ENCODE results near the gene GNA12. TPM values are rescaled to one million over a fixed set of nuclear protein-coding genes. Genes with fewer than 3 reads are reported as not detected.

Gene GNA12
- total RNA-seq, 1 experiment from 2014 or later = 35.5 TPM

- POLR2A ChIA-PET (ENCODE audit: low non-redundant PET) = no interaction called here
- H3K4me3 ChIP-seq (ENCODE audit: low read depth, low read length, poor library complexity, severe bottlenecking) = no peak overlapping the region
- no peaks in the 10 kb centered on the region for H3K36me3 ChIP-seq (ENCODE audit: insufficient read depth, low read length, poor library complexity, severe bottlenecking)
- no peak overlapping the region for H3K27ac ChIP-seq (ENCODE audit: low read depth, low read length, poor library complexity, severe bottlenecking)
- no peaks in the 10 kb centered on the region for H3K9me3 ChIP-seq (ENCODE audit: low read depth, low read length, poor library complexity, severe bottlenecking)
- no TSS peak for BruUV-seq (replicated peaks)
- no peak for TF ChIP-seq EZH2 (IDR thresholded peaks at IDR 0.05; ENCODE audit: borderline replicate concordance, low read depth, low read length, poor library complexity, severe bottlenecking)
- TF ChIP-seq CTCF (conservative IDR thresholded peaks at IDR 0.05; ENCODE audit: low read depth, low read length) = no peak
- H3K4me1 ChIP-seq (ENCODE audit: insufficient read depth, low read length, poor library complexity, severe bottlenecking) = peaks cover 9% of the 10 kb centered on the region
- no peak for DNase-seq (ENCODE audit: low spot score)
- no peaks in the 10 kb centered on the region for H3K27me3 ChIP-seq (replicated peaks; ENCODE audit: insufficient read depth, low read depth, low read length, poor library complexity)
- CTCF ChIA-PET = no interaction called here
- intact Hi-C loops (cut with micrococcal nuclease; ENCODE audit: unreplicated experiment) = loop anchor here (5.0 to 10.0 kb wide), 2 partner anchors 1037 to 1774 kb away; no protein-coding TSS in a partner anchor
These were observed 16.6 kb upstream of the GNA12 start for GRCh38 chr7:2860627-2861133.

GRCh38 chr7:2859952-2860351 is 15.8 kb upstream of the GNA12 start:
- no peaks in the 10 kb centered on the region for H3K27me3 ChIP-seq (replicated peaks; ENCODE audit: insufficient read depth, low read depth, low read length, poor library complexity)
- TF ChIP-seq CTCF (conservative IDR thresholded peaks at IDR 0.05; ENCODE audit: low read depth, low read length) (no peak), EZH2 (IDR thresholded peaks at IDR 0.05; ENCODE audit: borderline replicate concordance, low read depth, low read length, poor library complexity, severe bottlenecking) (no peak)
- intact Hi-C loops (cut with micrococcal nuclease; ENCODE audit: unreplicated experiment) = loop anchor here (5.0 to 10.0 kb wide), 2 partner anchors 1037 to 1775 kb away; no protein-coding TSS in a partner anchor
- H3K36me3 ChIP-seq (ENCODE audit: insufficient read depth, low read length, poor library complexity, severe bottlenecking) = no peaks in the 10 kb centered on the region
- ChIA-PET CTCF (no interaction called here), POLR2A (ENCODE audit: low non-redundant PET) (no interaction called here)
- DNase-seq (ENCODE audit: low spot score) = no peak
- H3K27ac ChIP-seq (ENCODE audit: low read depth, low read length, poor library complexity, severe bottlenecking) = no peak overlapping the region
- BruUV-seq (replicated peaks) = no TSS peak
- H3K4me3 ChIP-seq (ENCODE audit: low read depth, low read length, poor library complexity, severe bottlenecking) = no peak overlapping the region
- H3K4me1 ChIP-seq (ENCODE audit: insufficient read depth, low read length, poor library complexity, severe bottlenecking) = peaks cover 9% of the 10 kb centered on the region
- no peaks in the 10 kb centered on the region for H3K9me3 ChIP-seq (ENCODE audit: low read depth, low read length, poor library complexity, severe bottlenecking)

GRCh38 chr7:2858621-2859020 is 14.5 kb upstream of the GNA12 start:
- H3K4me3 ChIP-seq (ENCODE audit: low read depth, low read length, poor library complexity, severe bottlenecking) = no peak overlapping the region
- no peaks in the 10 kb centered on the region for H3K9me3 ChIP-seq (ENCODE audit: low read depth, low read length, poor library complexity, severe bottlenecking)
- CTCF ChIA-PET = interaction anchor here (0.6 to 0.7 kb wide), 2 partner anchors 54 to 142 kb away, joined by 4 to 5 read pairs; no protein-coding TSS in a partner anchor
- DNase-seq (ENCODE audit: low spot score) = no peak
- intact Hi-C loops (cut with micrococcal nuclease; ENCODE audit: unreplicated experiment) = no loop called here
- H3K27ac ChIP-seq (ENCODE audit: low read depth, low read length, poor library complexity, severe bottlenecking) = no peak overlapping the region
- no peaks in the 10 kb centered on the region for H3K36me3 ChIP-seq (ENCODE audit: insufficient read depth, low read length, poor library complexity, severe bottlenecking)
- POLR2A ChIA-PET (ENCODE audit: low non-redundant PET) = no interaction called here
- H3K4me1 ChIP-seq (ENCODE audit: insufficient read depth, low read length, poor library complexity, severe bottlenecking) = peaks cover 5% of the 10 kb centered on the region
- H3K27me3 ChIP-seq (replicated peaks; ENCODE audit: insufficient read depth, low read depth, low read length, poor library complexity) = no peaks in the 10 kb centered on the region
- no peak for TF ChIP-seq CTCF (conservative IDR thresholded peaks at IDR 0.05; ENCODE audit: low read depth, low read length)
- no peak for TF ChIP-seq EZH2 (IDR thresholded peaks at IDR 0.05; ENCODE audit: borderline replicate concordance, low read depth, low read length, poor library complexity, severe bottlenecking)
- BruUV-seq (replicated peaks) = no TSS peak

All from A673 (cell line).